GM18519 (cell line): Measurements from ENCODE around the gene GANAB.
"Not testable (repeated sequence)": the region's sequence is repeated elsewhere in the genome, so short reads cannot be mapped to it uniquely, and the experiment has no call there.

ENCODE experiments used
- ATAC-seq: cut with Tn5 transposase; IDR thresholded peaks from one replicate; pipeline ENCODE4 v1.9.1; 2021; ENCODE audit warnings: mild to moderate bottlenecking, moderate library complexity; ENCODE audit not compliant: unreplicated experiment, low FRiP score

GANAB gene

DNA sequence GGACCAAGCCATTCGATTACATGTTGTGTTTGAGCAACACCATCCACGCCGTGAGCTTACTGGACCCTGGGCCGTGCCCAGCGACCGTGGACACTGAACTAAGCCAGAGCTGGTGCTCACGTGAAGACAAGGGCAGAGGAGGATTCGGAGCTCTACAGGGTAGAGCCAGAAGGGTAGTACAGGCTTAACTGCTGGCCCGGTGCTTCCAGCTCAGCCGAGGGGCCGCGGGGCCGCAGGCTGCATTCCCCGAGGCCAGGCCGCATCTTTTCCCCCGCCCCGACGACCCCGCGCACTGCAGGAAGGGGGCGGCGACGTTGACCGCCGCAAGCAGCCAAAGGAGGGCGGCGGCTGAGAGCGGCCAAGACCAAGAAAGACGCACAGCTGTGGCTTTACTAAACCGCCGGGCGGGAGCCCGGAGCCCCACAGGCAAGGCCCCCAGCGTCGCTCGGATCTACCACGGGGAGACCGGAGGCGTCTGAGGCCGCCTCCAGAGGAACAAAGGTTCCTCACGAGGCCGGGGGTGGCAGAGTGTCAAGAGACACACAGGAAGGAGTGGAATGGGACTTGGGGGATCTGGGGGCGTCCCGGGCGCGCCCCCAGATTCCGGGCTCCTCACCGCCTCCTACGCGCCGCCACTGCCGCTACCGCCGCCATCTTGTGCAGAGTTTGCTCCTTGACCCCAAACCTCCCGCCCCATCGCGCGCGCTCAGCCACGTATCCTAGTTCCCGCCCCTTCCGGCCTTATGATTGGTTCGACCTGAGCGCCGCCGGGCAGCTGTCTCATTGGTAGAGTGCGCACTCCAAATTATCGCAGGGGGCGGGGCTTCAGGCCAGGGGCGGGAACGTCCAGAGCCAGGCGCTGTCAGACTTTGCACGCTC, at the start of gene GANAB:
Gene GANAB (minus strand): TSS at position 668 of the 879 bp plus-strand sequence. CDS start 14 bp downstream, at position 654.
- ATAC-seq = peak; percentile 74

DNA sequence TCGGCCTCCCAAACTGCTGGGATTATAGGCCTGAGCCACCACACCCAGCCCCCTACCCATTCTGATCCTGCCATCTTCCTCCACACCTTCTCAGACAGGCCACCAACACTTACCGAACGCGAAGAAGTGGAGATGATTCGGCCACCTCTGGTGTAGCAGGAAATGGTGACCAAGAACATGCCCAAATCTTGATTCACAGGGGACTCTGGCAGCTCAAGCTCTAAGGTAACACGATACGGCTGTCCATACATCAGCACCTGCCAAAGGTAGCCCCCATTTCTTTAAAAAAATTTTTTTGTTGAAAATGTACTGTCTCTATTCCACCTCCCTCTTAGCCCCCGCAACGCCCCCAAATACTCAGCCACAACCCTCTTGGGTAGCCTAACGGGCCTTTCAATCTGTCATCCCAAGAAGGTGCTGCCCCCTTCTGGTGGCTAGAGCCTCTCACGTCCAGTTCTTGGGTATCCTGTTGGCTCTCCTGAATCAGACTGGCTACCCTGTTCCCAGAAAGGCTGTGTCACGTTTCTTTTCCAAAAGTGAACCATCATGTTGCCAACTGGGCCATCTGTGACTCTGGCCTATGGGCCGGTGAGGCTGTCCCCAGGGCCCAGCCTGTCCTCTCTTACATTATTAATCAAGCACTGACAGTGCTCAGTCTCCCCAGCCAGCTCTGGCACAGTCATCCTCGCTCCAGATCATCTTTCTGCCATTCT, 48.2 kb upstream of the GANAB start:
- ATAC-seq = no peak

DNA sequence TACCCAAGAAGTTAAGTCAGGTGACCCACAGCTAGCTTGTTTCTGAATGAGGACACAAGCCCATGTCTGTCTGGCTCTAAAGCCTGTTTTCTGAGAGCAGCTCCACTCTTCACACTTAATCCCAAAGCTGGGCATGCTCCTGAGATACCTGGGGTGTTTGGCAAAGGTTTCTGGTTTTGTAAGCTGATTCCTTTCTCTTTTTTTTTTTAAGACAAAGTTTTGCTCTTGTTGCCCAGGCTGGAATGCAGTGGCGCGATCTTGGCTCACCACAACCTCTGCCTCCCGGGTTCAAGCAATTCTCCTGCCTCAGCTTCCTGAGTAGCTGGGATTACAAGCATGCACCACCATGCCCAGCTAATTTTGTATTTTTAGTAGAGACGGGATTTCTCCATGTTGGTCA, 47.2 kb upstream of the GANAB start:
- not testable (repeated sequence) for ATAC-seq

DNA sequence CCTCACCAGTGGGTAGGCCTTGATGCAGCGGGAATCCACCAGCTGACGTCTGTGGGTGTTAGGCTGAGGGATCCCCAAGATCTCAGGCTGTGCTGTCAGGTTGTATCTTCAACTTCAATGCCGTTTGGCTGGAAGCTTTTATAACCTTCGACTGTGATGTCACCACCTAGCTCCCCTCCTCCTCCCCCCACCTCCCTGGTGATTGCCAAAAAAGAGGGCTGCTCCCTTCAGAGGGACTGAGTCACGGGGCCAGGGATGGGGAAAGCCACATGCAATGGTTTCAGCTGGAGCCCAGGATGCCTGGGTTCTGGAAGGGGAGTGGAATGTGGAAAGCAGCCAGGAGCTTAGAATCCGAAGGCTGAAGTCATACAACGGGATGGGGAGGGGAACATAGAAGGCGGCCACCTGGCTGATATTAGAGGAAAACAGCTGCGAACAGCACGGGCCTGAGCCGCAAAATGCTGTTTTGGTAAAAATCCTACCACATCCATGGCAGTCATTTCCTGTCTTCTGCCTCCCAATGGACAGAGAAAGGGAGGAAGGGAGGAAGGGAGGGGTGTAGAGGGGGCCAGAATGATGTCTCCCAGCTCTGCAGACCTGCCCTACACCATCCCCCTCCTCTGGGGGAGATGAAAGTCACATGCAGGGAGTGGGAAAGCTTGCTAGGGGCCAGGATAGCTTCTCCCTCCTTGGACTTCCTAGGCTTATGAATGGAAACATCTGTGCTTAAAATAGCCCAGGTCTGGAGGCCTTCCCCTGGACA, 43.2 kb upstream of the GANAB start, which contains the start of gene LRRN4CL:
Gene LRRN4CL (minus strand): TSS at position 110 of the 763 bp plus-strand sequence. CDS start 1,022 bp downstream, outside the sequence.
- ATAC-seq = no peak

DNA sequence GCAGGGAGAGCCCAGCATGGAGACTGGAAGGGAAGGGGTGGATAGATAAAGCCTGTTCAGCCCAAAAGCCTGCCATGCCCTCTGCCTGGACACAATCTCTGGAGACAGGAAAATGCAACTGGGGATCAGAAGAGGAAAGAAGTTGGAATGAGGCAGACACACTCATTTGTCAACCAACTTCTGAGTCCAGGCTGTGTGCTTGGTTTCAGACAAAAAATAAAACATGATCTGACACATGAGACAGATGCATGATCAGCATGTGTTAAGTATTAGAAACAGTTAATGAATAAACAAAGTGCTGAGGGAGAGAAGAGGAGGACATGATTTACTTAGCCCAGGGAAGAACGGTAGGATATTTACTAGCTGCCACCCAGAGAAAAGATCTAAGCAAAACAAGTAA, 42.1 kb upstream of the GANAB start:
- ATAC-seq = no peak

DNA sequence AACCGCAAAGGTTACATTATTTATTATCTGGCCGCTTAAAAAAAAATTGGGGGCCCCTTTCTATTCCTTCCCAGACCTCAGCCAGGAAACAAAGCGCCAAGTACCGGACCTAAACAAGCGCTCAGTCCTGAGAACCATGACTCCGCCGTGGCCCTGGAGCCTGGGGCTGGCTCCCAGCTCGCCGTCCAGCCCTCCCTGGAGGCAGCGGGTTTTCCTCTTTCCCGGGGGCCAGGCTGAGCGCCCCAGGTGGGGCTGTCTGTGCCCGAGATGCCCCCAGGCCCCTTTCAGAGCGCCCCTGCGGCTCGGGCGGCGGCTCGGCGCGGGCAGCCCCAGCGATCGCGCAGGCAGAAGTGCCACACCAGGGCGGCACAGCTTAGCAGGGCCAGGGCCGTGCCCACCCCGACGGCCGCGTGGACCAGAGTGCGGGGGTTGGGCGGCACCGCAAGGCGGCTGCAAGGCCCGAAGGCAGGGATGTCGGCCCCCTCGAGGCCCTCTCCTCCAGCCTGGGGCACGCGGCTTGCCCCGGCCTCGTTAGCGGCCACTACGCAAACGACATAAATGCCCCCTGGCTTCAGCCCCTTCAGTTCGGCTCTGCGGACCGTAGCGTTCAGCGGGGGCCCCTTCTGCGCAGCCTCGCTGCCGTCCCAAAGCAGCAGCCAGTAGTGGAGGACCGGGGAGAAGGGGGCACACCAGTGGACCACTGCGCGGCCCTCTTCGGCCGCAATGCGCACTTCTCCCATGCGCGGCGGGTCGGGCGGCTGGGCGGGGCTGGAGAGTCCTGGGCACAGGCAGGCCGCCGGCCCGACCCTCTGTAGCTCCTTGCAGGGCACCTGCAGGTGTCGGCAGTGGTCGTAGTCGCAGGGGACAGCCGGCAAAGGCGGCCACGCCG, 41.3 kb upstream of the GANAB start:
- no peak for ATAC-seq

DNA sequence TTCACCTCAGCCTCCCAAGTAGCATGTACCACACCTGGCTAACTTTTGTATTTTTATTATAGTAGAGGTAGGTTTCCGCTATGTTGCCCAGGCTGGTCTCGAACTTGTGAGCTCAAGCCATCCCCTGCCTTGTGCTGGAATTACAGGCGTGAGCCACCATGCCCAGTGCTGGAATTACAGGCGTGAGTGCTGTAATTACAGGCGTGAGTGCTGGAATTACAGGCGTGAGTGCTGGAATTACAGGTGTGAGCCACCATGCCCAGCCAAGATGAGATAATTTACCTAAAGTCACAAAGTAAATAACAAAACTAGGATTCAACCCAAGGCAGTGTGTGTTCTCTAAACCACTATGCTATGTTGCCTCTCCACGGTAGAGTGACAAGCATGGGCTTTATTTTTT, 36.1 kb upstream of the GANAB start:
- no peak for ATAC-seq

DNA sequence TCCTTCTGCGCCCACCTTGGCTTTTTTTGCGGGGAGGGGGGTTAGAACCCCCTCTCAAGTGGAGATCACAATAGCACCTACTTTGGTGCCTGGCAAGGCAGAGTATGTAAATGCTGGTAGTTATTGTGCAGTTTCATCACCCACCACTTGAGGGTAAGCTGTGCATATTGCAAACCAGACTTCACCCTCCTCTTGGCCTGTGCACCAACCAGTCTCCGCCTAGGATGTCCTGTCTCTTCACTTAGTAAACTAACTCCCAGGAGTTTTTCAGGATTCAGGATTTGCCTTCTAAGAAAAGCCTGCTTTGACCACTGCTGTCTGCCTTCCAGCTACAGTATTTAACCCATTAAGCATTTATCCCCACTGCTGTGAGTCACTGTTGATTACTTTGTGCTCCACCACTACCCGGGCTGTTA, 34.4 kb upstream of the GANAB start:
- peak; percentile 69 for ATAC-seq

DNA sequence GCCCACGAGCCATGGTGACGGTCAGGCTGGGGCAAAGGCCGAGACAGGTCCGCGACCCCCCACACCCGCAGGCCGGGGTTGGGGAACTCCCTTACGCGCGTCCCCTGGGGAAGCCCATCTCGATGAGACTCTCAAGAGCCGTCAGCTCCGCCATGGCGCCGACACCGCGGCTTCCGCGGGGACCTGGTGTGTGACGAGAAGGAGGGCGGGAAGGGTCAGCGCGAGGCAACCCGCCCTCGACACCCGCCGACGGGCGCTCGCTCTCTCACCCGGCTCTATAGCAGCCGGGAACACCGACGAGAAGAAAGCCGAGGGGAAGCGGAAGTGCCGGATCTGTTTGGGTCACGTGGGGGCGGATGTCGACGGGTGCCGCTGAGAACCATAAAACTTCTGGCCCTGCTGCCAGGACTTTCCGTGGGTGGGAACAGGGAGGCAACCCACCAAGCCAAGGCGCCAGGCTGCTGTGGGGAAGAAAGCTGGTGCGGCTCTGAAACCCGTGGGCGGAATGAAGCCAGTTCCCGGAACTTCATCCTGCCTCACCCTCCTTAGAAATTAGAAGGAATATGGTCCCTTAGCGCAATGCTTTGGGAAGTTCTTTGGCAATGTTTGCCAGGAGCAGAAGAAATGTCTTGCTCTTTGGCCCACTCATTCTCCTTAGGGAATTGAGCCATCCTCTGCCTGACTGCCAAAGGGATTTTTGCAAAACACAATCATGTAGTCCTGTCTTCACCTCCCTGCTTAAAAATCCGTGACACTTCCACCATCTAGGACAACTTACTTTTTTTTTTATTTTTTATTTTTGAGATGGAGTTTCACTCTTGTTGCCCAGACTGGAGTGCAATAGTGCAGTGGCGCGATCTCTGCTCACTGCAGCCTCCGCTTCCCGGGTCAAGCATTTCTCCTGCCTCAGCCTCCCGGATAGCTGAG, 32.6 kb upstream of the GANAB start, which contains the start of gene UBXN1:
Gene UBXN1 (minus strand): TSS at position 304 of the 927 bp plus-strand sequence. CDS start 150 bp downstream, at position 154.
- ATAC-seq = no peak

DNA sequence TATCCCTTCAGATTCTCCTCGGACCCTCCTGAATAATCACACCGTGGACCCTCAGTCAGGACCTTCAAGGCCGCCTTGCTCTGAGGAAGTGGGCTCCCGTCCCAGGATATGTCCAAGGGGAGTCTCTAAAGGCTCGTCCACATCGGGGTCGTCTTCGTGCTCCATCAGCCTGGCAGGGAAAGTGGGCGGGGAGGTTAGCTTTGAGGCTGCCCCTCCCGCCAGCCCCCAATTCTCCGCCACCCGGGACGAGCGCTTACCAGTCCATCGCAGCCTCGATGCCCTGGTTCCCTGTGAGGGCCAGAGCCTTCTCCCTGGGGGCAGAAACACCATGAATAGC, 32.0 kb upstream of the GANAB start:
- no peak for ATAC-seq

DNA sequence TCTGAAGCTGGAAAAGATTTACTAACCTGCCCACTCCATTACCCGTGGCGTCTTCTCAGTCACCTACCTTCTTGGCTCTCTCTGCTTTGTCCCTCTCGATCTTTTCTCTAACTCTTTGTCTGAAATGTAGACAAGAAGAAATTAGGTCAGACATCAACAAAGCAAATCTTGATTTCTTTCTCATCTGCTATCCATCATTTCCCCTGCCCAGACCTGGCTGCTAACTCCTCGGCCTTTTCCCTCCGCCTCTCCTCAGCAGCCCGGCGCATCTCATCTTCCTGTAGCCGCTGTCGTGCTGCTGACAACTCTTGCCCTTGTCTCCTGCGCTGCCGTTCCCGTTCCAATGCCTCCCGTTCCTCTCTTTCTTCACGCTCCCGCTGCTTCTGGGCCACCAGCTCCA, 31.3 kb upstream of the GANAB start:
- no peak for ATAC-seq

DNA sequence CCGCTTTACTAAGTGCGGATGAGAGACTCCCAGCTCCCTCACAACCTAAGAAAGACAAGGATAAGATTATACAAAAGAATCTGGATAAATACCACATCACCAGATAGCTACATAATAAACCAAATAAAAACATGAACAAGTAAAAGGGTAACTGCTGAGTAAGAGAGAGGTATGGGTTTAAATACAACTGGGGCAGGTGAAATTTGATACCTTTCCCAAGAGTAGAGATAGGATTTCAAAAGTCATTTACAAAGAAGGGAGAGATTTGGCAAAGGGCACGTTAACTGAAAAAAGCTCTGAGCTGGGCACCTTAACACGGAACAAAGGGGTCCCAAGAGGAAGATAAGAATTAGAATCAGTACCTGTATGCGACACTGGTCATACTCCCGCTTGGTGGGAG, 30.7 kb upstream of the GANAB start:
- ATAC-seq = no peak

DNA sequence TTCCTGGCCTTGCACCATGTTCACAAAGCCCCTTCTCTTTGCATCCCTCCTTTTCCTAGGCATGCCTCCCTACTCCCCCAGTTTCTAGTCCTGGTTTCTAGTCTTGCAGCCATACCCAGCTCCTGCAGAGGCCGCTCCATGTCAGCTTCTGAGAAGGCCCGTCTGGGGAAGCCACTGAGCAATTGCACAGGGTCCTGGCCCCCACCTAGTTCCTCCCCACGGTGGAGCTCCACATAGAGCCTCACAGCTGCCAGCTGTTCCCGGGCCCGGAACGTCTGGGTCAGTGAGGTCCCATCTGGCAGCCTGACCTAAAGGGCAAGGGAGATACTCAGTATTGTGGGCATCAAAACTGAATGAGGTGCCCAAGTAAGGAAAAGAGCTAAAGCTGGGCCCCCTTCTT, 30.3 kb upstream of the GANAB start:
- ATAC-seq = no peak

DNA sequence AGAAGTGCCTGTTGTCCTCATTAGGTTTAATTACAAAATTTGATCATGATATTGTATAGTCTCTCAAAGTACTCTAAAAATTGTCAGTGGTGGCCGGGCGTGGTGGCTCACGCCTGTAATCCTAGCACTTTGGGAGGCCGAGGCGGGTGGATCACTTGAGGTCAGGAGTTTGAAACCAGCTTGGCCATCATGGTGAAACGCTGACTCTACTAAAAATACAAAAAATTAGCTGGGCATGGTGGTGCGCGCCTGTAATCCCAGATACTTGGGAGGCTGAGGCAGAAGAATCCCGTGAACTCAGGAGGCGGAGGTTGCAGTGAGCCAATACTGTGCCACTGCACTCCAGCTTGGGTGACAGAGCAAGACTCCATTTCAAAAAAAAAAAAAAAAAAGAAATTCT, 29.0 kb upstream of the GANAB start:
- not testable (repeated sequence) for ATAC-seq

DNA sequence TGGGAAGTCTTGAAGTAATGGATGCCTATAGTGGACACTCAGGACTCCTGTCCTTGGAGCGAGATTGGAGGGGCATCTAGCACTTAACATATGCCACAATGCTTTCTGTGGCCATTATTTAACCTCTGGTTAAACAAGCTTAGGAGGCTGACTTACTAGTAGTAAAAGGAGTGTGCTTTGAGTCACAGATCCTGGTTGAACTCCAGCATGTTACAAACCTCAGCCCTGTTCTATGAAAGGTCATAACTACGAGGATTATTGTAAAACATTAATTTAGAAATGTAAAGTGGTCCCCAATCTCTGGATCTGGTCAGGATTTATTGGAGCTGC, 26.7 kb upstream of the GANAB start:
- ATAC-seq = no peak

DNA sequence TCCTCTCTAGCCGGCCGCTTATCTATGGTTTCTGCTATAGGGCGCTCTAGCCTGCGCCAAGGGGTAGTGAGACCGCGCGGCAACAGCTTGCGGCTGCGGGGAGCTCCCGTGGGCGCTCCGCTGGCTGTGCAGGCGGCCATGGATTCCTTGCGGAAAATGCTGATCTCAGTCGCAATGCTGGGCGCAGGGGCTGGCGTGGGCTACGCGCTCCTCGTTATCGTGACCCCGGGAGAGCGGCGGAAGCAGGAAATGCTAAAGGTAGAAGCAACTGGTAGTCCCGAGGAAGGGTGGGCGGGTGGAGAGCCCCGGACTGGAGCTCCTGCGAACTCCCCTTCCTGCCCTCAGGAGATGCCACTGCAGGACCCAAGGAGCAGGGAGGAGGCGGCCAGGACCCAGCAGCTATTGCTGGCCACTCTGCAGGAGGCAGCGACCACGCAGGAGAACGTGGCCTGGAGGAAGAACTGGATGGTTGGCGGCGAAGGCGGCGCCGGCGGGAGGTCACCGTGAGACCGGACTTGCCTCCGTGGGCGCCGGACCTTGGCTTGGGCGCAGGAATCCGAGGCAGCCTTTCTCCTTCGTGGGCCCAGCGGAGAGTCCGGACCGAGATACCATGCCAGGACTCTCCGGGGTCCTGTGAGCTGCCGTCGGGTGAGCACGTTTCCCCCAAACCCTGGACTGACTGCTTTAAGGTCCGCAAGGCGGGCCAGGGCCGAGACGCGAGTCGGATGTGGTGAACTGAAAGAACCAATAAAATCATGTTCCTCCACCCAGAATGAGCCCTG, 25.4 kb upstream of the GANAB start, which contains the start of the genes LBHD1 and UQCC3:
Gene LBHD1 (minus strand): TSS at position 660 of the 782 bp plus-strand sequence. CDS start 2,236 bp downstream, outside the sequence.
Gene UQCC3 (plus strand): TSS at position 66 of the 782 bp plus-strand sequence. CDS start 73 bp downstream, at position 139.
- no peak for ATAC-seq

DNA sequence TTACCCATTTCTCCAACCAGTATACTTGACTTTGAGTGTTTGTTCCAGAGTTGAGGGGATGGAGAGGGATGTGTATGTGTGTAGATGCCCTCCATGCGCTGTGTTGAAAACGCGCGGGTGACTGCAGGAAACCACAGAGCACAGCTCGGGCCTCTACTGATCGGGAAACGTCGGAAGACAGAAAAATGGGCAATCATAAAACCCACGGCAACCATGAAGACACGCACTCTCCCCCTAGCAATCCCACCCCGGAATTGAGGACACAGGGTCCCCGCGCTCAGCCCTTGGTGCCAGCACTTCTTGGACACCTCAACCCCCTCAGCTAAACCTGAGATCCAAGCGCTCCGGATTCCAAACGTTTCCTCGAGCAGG, 24.8 kb upstream of the GANAB start:
- no peak for ATAC-seq
